Astrocyte (in vitro differentiated cells and primary cell): ENCODE data around the gene CDKN2B.

Experiments
- CTCF ChIP-seq: IDR thresholded peaks from 2 replicates; pipeline ENCODE4 v1.5.1; 2011; ENCODE audit warnings: low read depth, mild to moderate bottlenecking, inconsistent platforms, low read length, moderate library complexity; ENCODE audit not compliant: insufficient read depth
- EZH2 ChIP-seq: IDR thresholded peaks from 2 replicates; pipeline ENCODE4 v1.6.1; 2012; ENCODE audit warnings: mild to moderate bottlenecking, low read length, inconsistent platforms; ENCODE audit not compliant: insufficient read depth

GRCh38 chr9:21995666-21996398 lies 13.3 kb downstream of the CDKN2B start:
- no peak for TF ChIP-seq CTCF
- no peak for TF ChIP-seq EZH2
